ENCODE measurements around the gene WNT5A. TPM values are rescaled to one million over a fixed set of nuclear protein-coding genes. Genes with fewer than 3 reads are reported as not detected.

Gene WNT5A
- polyA plus RNA-seq, 2 of the 4 experiments (the other 2 are of a cell fraction) = 0.10 to 1.1 TPM

DNA sequence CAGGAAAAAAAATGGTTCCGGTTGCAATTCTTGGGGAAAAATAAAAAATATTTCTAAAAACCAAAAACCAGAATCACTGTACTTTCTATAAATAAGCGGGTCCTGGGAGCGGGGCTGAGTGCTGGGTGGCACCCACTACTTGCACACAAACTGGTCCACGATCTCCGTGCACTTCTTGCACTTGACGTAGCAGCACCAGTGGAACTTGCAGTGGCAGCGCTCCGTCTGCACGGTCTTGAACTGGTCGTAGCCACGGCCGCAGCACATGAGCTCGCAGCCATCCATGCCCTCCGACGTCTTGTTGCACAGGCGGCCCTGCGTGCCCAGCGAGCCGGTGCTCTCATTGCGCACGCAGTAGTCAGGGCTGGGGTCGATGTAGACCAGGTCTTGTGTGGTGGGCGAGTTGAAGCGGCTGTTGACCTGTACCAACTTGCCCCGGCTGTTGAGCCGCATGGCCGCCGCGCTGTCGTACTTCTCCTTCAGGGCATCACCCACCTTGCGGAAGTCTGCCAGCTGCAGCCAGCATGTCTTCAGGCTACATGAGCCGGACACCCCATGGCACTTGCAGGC is 17.1 kb downstream of the WNT5A start:
- Histone ChIP-seq H3K27ac (no peak overlapping the region), H3K9me3 (no peaks in the 10 kb centered on the region), H3K4me2 (no peak overlapping the region), H3K4me1 (no peaks in the 10 kb centered on the region), H3K4me3 (no peak overlapping the region)
- FAIRE-seq = no peak
- DNase-seq (ENCODE audit: low read depth in 1 of 2, low spot score in 1 of 2) = no peak
- ChIA-PET POLR2A (no interaction called here), CTCF (no interaction called here)
- TF ChIP-seq RFX5 (IDR thresholded peaks at IDR 0.05) (no peak), NR3C1 (IDR thresholded peaks at IDR 0.05) (no peak), JUNB (IDR thresholded peaks at IDR 0.05) (no peak), CBX2 (IDR thresholded peaks at IDR 0.05; ENCODE audit: borderline replicate concordance, low read depth) (no peak), SMC3 (IDR thresholded peaks at IDR 0.05) (no peak), RAD21 (conservative IDR thresholded peaks at IDR 0.05 in 1 of 2, IDR thresholded peaks at IDR 0.05 in 1 of 2) (no peak), TFCP2L1 (CRISPR knock-in tag; IDR thresholded peaks at IDR 0.05) (no peak), ZC3H11A (IDR thresholded peaks at IDR 0.05) (no peak), CHD2 (IDR thresholded peaks at IDR 0.05; ENCODE audit: low read length, partially characterized antibody) (no peak), HDAC2 (IDR thresholded peaks at IDR 0.05) (no peak), EHMT2 (IDR thresholded peaks at IDR 0.05; ENCODE audit: low read depth) (no peak), ZNF302 (CRISPR knock-in tag; IDR thresholded peaks at IDR 0.05) (no peak), SREBF2 (IDR thresholded peaks at IDR 0.05) (no peak)
- TF ChIP-seq, protein P1, sequence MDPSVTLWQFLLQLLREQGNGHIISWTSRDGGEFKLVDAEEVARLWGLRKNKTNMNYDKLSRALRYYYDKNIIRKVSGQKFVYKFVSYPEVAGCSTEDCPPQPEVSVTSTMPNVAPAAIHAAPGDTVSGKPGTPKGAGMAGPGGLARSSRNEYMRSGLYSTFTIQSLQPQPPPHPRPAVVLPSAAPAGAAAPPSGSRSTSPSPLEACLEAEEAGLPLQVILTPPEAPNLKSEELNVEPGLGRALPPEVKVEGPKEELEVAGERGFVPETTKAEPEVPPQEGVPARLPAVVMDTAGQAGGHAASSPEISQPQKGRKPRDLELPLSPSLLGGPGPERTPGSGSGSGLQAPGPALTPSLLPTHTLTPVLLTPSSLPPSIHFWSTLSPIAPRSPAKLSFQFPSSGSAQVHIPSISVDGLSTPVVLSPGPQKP (IDR thresholded peaks at IDR 0.05; ENCODE audit: low read depth, low read length) = no peak
- TF ChIP-seq, protein P2, sequence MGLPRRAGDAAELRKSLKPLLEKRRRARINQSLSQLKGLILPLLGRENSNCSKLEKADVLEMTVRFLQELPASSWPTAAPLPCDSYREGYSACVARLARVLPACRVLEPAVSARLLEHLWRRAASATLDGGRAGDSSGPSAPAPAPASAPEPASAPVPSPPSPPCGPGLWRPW (IDR thresholded peaks at IDR 0.05) = no peak
- TF ChIP-seq, protein P3, sequence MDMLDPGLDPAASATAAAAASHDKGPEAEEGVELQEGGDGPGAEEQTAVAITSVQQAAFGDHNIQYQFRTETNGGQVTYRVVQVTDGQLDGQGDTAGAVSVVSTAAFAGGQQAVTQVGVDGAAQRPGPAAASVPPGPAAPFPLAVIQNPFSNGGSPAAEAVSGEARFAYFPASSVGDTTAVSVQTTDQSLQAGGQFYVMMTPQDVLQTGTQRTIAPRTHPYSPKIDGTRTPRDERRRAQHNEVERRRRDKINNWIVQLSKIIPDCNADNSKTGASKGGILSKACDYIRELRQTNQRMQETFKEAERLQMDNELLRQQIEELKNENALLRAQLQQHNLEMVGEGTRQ (IDR thresholded peaks at IDR 0.05) = no peak
- 73% methylated on average over 22 of the region's 32 CpGs for WGBS (ENCODE audit: missing lambda C conversion rate)
- no peak for ATAC-seq

DNA sequence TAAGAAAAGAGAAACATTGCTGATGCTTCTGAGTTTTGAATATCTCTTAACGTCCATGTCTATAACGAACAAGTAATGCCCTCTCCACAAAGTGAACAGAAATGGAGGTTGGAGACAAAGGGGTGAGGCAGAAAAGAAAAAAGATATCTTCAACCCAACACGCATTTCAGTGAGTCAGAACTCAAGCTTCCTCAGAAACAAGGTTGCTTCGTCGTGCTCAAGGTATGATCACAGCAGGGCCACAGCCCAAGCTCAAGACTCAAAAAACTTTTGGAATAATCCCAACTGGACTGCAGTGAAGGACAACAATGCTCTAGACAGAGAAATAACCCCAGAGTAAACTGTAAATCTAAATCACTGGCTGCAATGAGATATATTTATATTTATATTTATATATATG is 18.9 kb downstream of the WNT5A start:
- DNase-seq (ENCODE audit: low read depth in 1 of 2, low spot score in 1 of 2) (no peak), ATAC-seq (no peak), FAIRE-seq (no peak)
- WGBS (ENCODE audit: missing lambda C conversion rate) = 3% methylated on average over 5 of the region's 5 CpGs
- Histone ChIP-seq H3K4me1 (no peaks in the 10 kb centered on the region), H3K9me3 (no peaks in the 10 kb centered on the region), H3K4me3 (no peak overlapping the region), H3K27ac (no peak overlapping the region), H3K4me2 (no peak overlapping the region)
- CTCF ChIA-PET = interaction anchor here (0.7 kb wide), 1 partner anchor 14 kb away, joined by 3 read pairs; no protein-coding TSS in a partner anchor
- POLR2A ChIA-PET = no interaction called here
- TF ChIP-seq PHF8 (IDR thresholded peaks at IDR 0.05; ENCODE audit: borderline replicate concordance, low read depth) (no peak), CHD2 (IDR thresholded peaks at IDR 0.05; ENCODE audit: low read length, partially characterized antibody) (no peak), GATA3 (IDR thresholded peaks at IDR 0.05; ENCODE audit: borderline replicate concordance) (no peak), POLR2A (IDR thresholded peaks at IDR 0.05; ENCODE audit: low read length) (no peak)
- TF ChIP-seq, protein P4, sequence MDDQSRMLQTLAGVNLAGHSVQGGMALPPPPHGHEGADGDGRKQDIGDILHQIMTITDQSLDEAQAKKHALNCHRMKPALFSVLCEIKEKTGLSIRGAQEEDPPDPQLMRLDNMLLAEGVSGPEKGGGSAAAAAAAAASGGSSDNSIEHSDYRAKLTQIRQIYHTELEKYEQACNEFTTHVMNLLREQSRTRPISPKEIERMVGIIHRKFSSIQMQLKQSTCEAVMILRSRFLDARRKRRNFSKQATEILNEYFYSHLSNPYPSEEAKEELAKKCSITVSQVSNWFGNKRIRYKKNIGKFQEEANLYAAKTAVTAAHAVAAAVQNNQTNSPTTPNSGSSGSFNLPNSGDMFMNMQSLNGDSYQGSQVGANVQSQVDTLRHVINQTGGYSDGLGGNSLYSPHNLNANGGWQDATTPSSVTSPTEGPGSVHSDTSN (IDR thresholded peaks at IDR 0.05) = no peak
- TF ChIP-seq, protein P2 (IDR thresholded peaks at IDR 0.05) = no peak

DNA sequence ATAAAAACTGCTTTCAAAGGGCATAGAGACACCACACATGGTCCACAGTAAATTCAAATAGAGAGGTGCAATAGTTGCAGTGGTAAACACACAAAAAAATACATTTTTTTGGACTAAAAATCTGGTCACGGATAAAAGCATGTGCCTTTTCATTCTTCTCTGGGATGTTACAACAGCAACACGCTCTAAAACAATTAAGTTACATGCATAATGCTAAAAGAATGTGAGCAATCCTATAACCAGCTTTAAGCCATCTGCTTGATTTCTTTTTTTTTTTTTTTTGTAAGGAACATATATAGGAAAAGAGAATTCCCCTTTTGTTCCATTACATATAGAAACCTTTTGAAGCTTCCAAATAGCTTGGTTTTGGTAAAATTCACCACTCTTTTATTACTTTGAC is 20.0 kb downstream of the WNT5A start:
- Histone ChIP-seq H3K4me3 (no peak overlapping the region), H3K4me2 (no peak overlapping the region), H3K9me3 (no peaks in the 10 kb centered on the region), H3K4me1 (no peaks in the 10 kb centered on the region), H3K27ac (no peak overlapping the region)
- TF ChIP-seq FOSB (CRISPR knock-in tag; IDR thresholded peaks at IDR 0.05) = no peak
- TF ChIP-seq HEYL (CRISPR knock-in tag; IDR thresholded peaks at IDR 0.05) = no peak
- no peak for TF ChIP-seq HOXA7 (CRISPR knock-in tag; IDR thresholded peaks at IDR 0.05)
- no peak for TF ChIP-seq MYC (IDR thresholded peaks at IDR 0.05; ENCODE audit: borderline replicate concordance, low read length)
- no peak for TF ChIP-seq RFX5 (IDR thresholded peaks at IDR 0.05)
- TF ChIP-seq, protein P5, sequence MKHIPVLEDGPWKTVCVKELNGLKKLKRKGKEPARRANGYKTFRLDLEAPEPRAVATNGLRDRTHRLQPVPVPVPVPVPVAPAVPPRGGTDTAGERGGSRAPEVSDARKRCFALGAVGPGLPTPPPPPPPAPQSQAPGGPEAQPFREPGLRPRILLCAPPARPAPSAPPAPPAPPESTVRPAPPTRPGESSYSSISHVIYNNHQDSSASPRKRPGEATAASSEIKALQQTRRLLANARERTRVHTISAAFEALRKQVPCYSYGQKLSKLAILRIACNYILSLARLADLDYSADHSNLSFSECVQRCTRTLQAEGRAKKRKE (CRISPR knock-in tag; IDR thresholded peaks at IDR 0.05; ENCODE audit: low read depth) = no peak
- no peak for TF ChIP-seq HOXB13 (CRISPR knock-in tag; IDR thresholded peaks at IDR 0.05; ENCODE audit: low read depth)
- TF ChIP-seq MAFK (IDR thresholded peaks at IDR 0.05; ENCODE audit: partially characterized antibody) = no peak
- TF ChIP-seq CEBPB (IDR thresholded peaks at IDR 0.05) = no peak
- TF ChIP-seq, protein P4 (IDR thresholded peaks at IDR 0.05) = no peak
- no peak for TF ChIP-seq NR3C1 (IDR thresholded peaks at IDR 0.05)
- no peak for TF ChIP-seq TFCP2L1 (CRISPR knock-in tag; IDR thresholded peaks at IDR 0.05)
- ChIA-PET CTCF (no interaction called here), POLR2A (no interaction called here)
- ATAC-seq = no peak
- DNase-seq (ENCODE audit: low read depth in 1 of 2, low spot score in 1 of 2) = no peak
- 23% methylated on average over 2 of the region's 2 CpGs for WGBS (ENCODE audit: missing lambda C conversion rate)
- no peak for FAIRE-seq
